GM21447 (cell line): ENCODE data around the gene UBE4B.

Source experiments
- ATAC-seq: cut with Tn5 transposase; IDR thresholded peaks from one replicate; pipeline ENCODE4 v1.9.1; 2021; ENCODE audit not compliant: unreplicated experiment

Gene UBE4B

GRCh38 chr1:10108948-10109708 is 76.4 kb downstream of the UBE4B start:
- ATAC-seq = no peak

- ATAC-seq = no peak
These were observed 80.7 kb downstream of the UBE4B start for GRCh38 chr1:10113501-10113900.

- no peak for ATAC-seq
These were observed 82.0 kb downstream of the UBE4B start for GRCh38 chr1:10114746-10115145.

- no peak for ATAC-seq
These were observed 84.4 kb downstream of the UBE4B start for GRCh38 chr1:10117132-10117531.

GRCh38 chr1:10117865-10118264 is 85.1 kb downstream of the UBE4B start:
- no peak for ATAC-seq

GRCh38 chr1:10121688-10122087 is 88.9 kb downstream of the UBE4B start:
- no peak for ATAC-seq

- no peak for ATAC-seq
These were observed 90.2 kb downstream of the UBE4B start for GRCh38 chr1:10122926-10123325.

- ATAC-seq = no peak
These were observed 95.5 kb downstream of the UBE4B start for GRCh38 chr1:10128101-10128765.

- ATAC-seq = no peak
These were observed 99.6 kb downstream of the UBE4B start for GRCh38 chr1:10132316-10132715.

GRCh38 chr1:10132852-10133251 is 100.1 kb downstream of the UBE4B start:
- no peak for ATAC-seq

- ATAC-seq = no peak
These were observed 108.2 kb downstream of the UBE4B start for GRCh38 chr1:10140981-10141380.

GRCh38 chr1:10143961-10144485 is 111.3 kb downstream of the UBE4B start:
- ATAC-seq = no peak

GRCh38 chr1:10146391-10146790 is 113.6 kb downstream of the UBE4B start:
- no peak for ATAC-seq

- ATAC-seq = no peak
These were observed 116.5 kb downstream of the UBE4B start for GRCh38 chr1:10149231-10149630.

- ATAC-seq = no peak
These were observed 120.0 kb downstream of the UBE4B start for GRCh38 chr1:10152709-10153284.

- ATAC-seq = no peak
These were observed 122.4 kb downstream of the UBE4B start for GRCh38 chr1:10155087-10155712.

- ATAC-seq = no peak
These were observed 127.4 kb downstream of the UBE4B start for GRCh38 chr1:10160173-10160572.

GRCh38 chr1:10160907-10161490 is 128.2 kb downstream of the UBE4B start:
- ATAC-seq = no peak

- ATAC-seq = no peak
These were observed 129.0 kb downstream of the UBE4B start for GRCh38 chr1:10161541-10162290.

GRCh38 chr1:10168912-10169514 is 136.3 kb downstream of the UBE4B start:
- no peak for ATAC-seq
